ENCODE results near the gene HS6ST3. TPM values are rescaled to one million over a fixed set of nuclear protein-coding genes. Genes with fewer than 3 reads are reported as not detected.

The HS6ST3 gene
- total RNA-seq, 1 experiment from 2014 or later = 1.2 TPM

GRCh38 chr13:96377835-96378234 lies 287.9 kb downstream of the HS6ST3 start (continued):
- TF ChIP-seq AR (CRISPR knock-in tag; IDR thresholded peaks at IDR 0.05) = no peak
- no peak for TF ChIP-seq TCF7 (CRISPR knock-in tag; IDR thresholded peaks at IDR 0.05; ENCODE audit: low read depth)
- TF ChIP-seq MYBL2 (CRISPR knock-in tag; IDR thresholded peaks at IDR 0.05) = no peak
- TF ChIP-seq KAT7 (CRISPR knock-in tag; IDR thresholded peaks at IDR 0.05; ENCODE audit: borderline replicate concordance) = no peak
- TF ChIP-seq CDX4 (CRISPR knock-in tag; IDR thresholded peaks at IDR 0.05; ENCODE audit: borderline replicate concordance) = no peak
- no peak for TF ChIP-seq HMGA2 (CRISPR knock-in tag; IDR thresholded peaks at IDR 0.05)

GRCh38 chr13:96379967-96380366 lies 290.1 kb downstream of the HS6ST3 start:
- H3K36me3 Mint-ChIP-seq = no peaks in the 10 kb centered on the region
- peaks cover 5% of the 10 kb centered on the region; the same call in 1 of the 2 replicates for H3K9me3 Mint-ChIP-seq
- DNase-seq (ENCODE audit: low spot score) (no peak), ATAC-seq (no peak)
- H3K4me1 Mint-ChIP-seq = peaks cover 11% of the 10 kb centered on the region
- ChIA-PET POLR2A (no interaction called here), CTCF (no interaction called here)
- no peak overlapping the region for H3K27ac Mint-ChIP-seq
- no peak overlapping the region for H3K4me3 Mint-ChIP-seq
- H3K27me3 Mint-ChIP-seq (ENCODE audit: low read depth) = no peaks in the 10 kb centered on the region
- TF ChIP-seq CREB1 (CRISPR knock-in tag; IDR thresholded peaks at IDR 0.05) (no peak), ZNF416 (CRISPR knock-in tag; IDR thresholded peaks at IDR 0.05) (no peak), ERG (CRISPR knock-in tag; IDR thresholded peaks at IDR 0.05) (no peak), ZNF232 (CRISPR knock-in tag; IDR thresholded peaks at IDR 0.05) (no peak), HMGA2 (CRISPR knock-in tag; IDR thresholded peaks at IDR 0.05) (no peak), NR3C1 (CRISPR knock-in tag; conservative IDR thresholded peaks at IDR 0.05; ENCODE audit: low read depth) (no peak), SOX15 (CRISPR knock-in tag; IDR thresholded peaks at IDR 0.05) (no peak), TCF7 (CRISPR knock-in tag; IDR thresholded peaks at IDR 0.05; ENCODE audit: low read depth) (no peak), ETV6 (CRISPR knock-in tag; IDR thresholded peaks at IDR 0.05) (no peak), ZNF138 (CRISPR knock-in tag; conservative IDR thresholded peaks at IDR 0.05) (no peak)
- TF ChIP-seq, protein P1, sequence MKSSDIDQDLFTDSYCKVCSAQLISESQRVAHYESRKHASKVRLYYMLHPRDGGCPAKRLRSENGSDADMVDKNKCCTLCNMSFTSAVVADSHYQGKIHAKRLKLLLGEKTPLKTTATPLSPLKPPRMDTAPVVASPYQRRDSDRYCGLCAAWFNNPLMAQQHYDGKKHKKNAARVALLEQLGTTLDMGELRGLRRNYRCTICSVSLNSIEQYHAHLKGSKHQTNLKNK (CRISPR knock-in tag; IDR thresholded peaks at IDR 0.05) = no peak
- TF ChIP-seq, protein P2, sequence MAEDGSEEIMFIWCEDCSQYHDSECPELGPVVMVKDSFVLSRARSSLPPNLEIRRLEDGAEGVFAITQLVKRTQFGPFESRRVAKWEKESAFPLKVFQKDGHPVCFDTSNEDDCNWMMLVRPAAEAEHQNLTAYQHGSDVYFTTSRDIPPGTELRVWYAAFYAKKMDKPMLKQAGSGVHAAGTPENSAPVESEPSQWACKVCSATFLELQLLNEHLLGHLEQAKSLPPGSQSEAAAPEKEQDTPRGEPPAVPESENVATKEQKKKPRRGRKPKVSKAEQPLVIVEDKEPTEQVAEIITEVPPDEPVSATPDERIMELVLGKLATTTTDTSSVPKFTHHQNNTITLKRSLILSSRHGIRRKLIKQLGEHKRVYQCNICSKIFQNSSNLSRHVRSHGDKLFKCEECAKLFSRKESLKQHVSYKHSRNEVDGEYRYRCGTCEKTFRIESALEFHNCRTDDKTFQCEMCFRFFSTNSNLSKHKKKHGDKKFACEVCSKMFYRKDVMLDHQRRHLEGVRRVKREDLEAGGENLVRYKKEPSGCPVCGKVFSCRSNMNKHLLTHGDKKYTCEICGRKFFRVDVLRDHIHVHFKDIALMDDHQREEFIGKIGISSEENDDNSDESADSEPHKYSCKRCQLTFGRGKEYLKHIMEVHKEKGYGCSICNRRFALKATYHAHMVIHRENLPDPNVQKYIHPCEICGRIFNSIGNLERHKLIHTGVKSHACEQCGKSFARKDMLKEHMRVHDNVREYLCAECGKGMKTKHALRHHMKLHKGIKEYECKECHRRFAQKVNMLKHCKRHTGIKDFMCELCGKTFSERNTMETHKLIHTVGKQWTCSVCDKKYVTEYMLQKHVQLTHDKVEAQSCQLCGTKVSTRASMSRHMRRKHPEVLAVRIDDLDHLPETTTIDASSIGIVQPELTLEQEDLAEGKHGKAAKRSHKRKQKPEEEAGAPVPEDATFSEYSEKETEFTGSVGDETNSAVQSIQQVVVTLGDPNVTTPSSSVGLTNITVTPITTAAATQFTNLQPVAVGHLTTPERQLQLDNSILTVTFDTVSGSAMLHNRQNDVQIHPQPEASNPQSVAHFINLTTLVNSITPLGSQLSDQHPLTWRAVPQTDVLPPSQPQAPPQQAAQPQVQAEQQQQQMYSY (CRISPR knock-in tag; IDR thresholded peaks at IDR 0.05) = no peak
- TF ChIP-seq, protein P3, sequence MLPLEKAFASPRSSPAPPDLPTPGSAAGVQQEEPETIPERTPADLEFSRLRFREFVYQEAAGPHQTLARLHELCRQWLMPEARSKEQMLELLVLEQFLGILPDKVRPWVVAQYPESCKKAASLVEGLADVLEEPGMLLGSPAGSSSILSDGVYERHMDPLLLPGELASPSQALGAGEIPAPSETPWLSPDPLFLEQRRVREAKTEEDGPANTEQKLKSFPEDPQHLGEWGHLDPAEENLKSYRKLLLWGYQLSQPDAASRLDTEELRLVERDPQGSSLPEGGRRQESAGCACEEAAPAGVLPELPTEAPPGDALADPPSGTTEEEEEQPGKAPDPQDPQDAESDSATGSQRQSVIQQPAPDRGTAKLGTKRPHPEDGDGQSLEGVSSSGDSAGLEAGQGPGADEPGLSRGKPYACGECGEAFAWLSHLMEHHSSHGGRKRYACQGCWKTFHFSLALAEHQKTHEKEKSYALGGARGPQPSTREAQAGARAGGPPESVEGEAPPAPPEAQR (CRISPR knock-in tag; IDR thresholded peaks at IDR 0.05) = no peak
- TF ChIP-seq, protein P4, sequence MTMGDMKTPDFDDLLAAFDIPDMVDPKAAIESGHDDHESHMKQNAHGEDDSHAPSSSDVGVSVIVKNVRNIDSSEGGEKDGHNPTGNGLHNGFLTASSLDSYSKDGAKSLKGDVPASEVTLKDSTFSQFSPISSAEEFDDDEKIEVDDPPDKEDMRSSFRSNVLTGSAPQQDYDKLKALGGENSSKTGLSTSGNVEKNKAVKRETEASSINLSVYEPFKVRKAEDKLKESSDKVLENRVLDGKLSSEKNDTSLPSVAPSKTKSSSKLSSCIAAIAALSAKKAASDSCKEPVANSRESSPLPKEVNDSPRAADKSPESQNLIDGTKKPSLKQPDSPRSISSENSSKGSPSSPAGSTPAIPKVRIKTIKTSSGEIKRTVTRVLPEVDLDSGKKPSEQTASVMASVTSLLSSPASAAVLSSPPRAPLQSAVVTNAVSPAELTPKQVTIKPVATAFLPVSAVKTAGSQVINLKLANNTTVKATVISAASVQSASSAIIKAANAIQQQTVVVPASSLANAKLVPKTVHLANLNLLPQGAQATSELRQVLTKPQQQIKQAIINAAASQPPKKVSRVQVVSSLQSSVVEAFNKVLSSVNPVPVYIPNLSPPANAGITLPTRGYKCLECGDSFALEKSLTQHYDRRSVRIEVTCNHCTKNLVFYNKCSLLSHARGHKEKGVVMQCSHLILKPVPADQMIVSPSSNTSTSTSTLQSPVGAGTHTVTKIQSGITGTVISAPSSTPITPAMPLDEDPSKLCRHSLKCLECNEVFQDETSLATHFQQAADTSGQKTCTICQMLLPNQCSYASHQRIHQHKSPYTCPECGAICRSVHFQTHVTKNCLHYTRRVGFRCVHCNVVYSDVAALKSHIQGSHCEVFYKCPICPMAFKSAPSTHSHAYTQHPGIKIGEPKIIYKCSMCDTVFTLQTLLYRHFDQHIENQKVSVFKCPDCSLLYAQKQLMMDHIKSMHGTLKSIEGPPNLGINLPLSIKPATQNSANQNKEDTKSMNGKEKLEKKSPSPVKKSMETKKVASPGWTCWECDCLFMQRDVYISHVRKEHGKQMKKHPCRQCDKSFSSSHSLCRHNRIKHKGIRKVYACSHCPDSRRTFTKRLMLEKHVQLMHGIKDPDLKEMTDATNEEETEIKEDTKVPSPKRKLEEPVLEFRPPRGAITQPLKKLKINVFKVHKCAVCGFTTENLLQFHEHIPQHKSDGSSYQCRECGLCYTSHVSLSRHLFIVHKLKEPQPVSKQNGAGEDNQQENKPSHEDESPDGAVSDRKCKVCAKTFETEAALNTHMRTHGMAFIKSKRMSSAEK (CRISPR knock-in tag; IDR thresholded peaks at IDR 0.05; ENCODE audit: borderline replicate concordance) = no peak
- TF ChIP-seq, protein P5, sequence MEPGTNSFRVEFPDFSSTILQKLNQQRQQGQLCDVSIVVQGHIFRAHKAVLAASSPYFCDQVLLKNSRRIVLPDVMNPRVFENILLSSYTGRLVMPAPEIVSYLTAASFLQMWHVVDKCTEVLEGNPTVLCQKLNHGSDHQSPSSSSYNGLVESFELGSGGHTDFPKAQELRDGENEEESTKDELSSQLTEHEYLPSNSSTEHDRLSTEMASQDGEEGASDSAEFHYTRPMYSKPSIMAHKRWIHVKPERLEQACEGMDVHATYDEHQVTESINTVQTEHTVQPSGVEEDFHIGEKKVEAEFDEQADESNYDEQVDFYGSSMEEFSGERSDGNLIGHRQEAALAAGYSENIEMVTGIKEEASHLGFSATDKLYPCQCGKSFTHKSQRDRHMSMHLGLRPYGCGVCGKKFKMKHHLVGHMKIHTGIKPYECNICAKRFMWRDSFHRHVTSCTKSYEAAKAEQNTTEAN (CRISPR knock-in tag; IDR thresholded peaks at IDR 0.05) = no peak

Measured in WTC11 (cell line).